ENCODE measurements around the gene FBXO38. TPM values are rescaled to one million over a fixed set of nuclear protein-coding genes. Genes with fewer than 3 reads are reported as not detected.

Gene FBXO38
- polyA plus RNA-seq, 1 experiment = 40.9 TPM

DNA sequence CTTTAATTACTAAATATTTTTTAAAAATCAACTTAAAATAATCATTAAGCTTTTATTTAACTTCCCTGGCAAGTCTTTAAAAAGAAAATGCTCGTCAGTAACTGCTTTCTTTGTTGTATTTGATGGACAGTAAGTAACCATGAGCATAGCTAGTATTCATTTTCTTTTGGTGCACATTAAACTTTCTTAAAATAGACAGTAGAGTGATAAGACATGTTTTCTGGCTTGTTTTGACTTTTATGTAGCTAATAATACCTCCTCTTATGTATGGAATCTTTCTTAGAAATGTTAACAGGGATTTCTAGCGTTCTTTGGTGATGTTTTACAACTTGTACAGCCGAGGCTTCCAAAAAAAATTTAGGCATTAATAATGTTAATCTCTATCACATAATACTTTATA lies 22.6 kb downstream of the FBXO38 start:
- ChIA-PET CTCF (interaction anchor here (1.0 to 6.6 kb wide), 3 partner anchors 38 to 325 kb away, joined by 3 to 48 read pairs (median 3); no protein-coding TSS in a partner anchor), POLR2A (no interaction called here)
- no peaks in the 10 kb centered on the region for H3K27me3 ChIP-seq (ENCODE audit: control insufficient read depth, insufficient read depth, low read length)
- H3K9me3 ChIP-seq (ENCODE audit: control insufficient read depth, insufficient read depth, low read length) = no peaks in the 10 kb centered on the region
- no peak for DNase-seq (ENCODE audit: low read depth, low spot score)
- TF ChIP-seq, protein P1, sequence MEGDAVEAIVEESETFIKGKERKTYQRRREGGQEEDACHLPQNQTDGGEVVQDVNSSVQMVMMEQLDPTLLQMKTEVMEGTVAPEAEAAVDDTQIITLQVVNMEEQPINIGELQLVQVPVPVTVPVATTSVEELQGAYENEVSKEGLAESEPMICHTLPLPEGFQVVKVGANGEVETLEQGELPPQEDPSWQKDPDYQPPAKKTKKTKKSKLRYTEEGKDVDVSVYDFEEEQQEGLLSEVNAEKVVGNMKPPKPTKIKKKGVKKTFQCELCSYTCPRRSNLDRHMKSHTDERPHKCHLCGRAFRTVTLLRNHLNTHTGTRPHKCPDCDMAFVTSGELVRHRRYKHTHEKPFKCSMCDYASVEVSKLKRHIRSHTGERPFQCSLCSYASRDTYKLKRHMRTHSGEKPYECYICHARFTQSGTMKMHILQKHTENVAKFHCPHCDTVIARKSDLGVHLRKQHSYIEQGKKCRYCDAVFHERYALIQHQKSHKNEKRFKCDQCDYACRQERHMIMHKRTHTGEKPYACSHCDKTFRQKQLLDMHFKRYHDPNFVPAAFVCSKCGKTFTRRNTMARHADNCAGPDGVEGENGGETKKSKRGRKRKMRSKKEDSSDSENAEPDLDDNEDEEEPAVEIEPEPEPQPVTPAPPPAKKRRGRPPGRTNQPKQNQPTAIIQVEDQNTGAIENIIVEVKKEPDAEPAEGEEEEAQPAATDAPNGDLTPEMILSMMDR (IDR thresholded peaks at IDR 0.05; ENCODE audit: low read depth, low read length) = no peak
- no peak overlapping the region for H3K4me3 ChIP-seq (ENCODE audit: low read depth, low read length)
- H3K27ac ChIP-seq (ENCODE audit: low read depth, low read length) = no peak overlapping the region

DNA sequence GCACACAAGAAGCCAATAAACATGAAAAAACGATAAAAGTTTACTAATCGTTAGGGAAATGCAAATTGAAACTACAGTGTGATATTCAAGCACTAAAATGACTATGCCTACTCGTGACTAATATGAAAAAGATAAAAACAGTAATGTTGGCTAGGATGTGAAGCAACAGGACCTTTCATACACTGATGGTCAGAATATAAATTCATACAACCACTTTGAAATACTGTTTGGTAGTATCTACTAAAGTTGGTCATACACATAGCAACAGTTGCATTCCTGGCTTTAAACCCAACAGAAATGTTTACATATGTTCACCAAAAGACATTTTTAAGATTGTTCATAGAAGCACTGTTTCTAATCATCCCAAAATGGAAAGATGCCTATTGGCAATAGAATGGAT lies 24.3 kb downstream of the FBXO38 start:
- H3K4me3 ChIP-seq (ENCODE audit: low read depth, low read length) = no peak overlapping the region
- H3K9me3 ChIP-seq (ENCODE audit: control insufficient read depth, insufficient read depth, low read length) = no peaks in the 10 kb centered on the region
- H3K27me3 ChIP-seq (ENCODE audit: control insufficient read depth, insufficient read depth, low read length) = no peaks in the 10 kb centered on the region
- no peak for DNase-seq (ENCODE audit: low read depth, low spot score)
- TF ChIP-seq, protein P1 (IDR thresholded peaks at IDR 0.05; ENCODE audit: low read depth, low read length) = no peak
- CTCF ChIA-PET = interaction anchor here (1.0 to 3.1 kb wide), 5 partner anchors 33 to 707 kb away, joined by 3 to 18 read pairs (median 5); no protein-coding TSS in a partner anchor
- POLR2A ChIA-PET = no interaction called here
- H3K27ac ChIP-seq (ENCODE audit: low read depth, low read length) = no peak overlapping the region

DNA sequence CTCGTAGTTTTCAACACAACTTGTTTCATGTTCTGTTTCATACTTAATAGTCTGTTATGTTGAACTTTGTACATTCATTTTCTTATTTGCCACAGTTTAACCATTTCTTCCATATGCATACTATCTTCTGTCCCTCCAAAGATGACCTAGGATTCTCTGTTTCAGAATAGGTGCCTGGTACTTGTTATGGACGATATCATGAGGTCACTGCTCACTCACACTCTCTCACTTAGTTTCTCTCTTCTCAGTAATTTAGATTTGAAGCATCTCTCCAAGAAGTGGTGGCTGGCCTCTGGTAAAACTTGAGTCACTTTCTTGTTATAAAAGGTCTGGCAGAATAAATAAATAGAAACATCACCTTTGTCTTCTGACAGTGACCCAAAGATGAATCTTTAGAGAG lies 28.4 kb downstream of the FBXO38 start:
- Histone ChIP-seq H3K27me3 (ENCODE audit: control insufficient read depth, insufficient read depth, low read length) (no peaks in the 10 kb centered on the region), H3K27ac (ENCODE audit: low read depth, low read length) (no peak overlapping the region), H3K4me3 (ENCODE audit: low read depth, low read length) (no peak overlapping the region), H3K9me3 (ENCODE audit: control insufficient read depth, insufficient read depth, low read length) (no peaks in the 10 kb centered on the region)
- TF ChIP-seq, protein P1 (IDR thresholded peaks at IDR 0.05; ENCODE audit: low read depth, low read length) = no peak
- ChIA-PET CTCF (interaction anchor here (0.9 to 1.9 kb wide), 4 partner anchors 31 to 319 kb away, joined by 3 to 8 read pairs (median 4); no protein-coding TSS in a partner anchor), POLR2A (interaction anchor here (0.6 kb wide), 1 partner anchor 218 kb away, joined by 4 read pairs; no protein-coding TSS in a partner anchor)
- no peak for DNase-seq (ENCODE audit: low read depth, low spot score)

DNA sequence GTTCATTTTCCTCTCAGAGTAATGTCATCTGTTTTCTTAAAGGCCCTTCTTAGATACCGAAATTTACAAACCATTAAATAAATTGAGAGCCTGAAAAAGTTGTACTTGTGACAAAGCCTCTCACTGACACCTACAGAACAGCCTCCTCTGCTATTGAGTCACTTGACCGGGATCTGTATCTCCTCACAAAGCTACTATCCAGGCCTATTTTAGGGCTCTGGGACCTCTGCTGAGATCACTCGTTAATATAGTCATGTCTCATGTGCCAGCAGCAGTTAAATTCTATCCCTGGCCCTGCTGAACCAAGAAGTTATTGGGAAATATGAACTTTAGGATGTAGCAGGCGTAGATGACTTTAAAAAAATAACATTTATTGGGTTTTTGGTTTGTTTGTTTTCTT lies 31.1 kb downstream of the FBXO38 start:
- no peaks in the 10 kb centered on the region for H3K27me3 ChIP-seq (ENCODE audit: control insufficient read depth, insufficient read depth, low read length)
- TF ChIP-seq, protein P1 (IDR thresholded peaks at IDR 0.05; ENCODE audit: low read depth, low read length) = no peak
- DNase-seq (ENCODE audit: low read depth, low spot score) = no peak
- H3K9me3 ChIP-seq (ENCODE audit: control insufficient read depth, insufficient read depth, low read length) = no peaks in the 10 kb centered on the region
- ChIA-PET POLR2A (no interaction called here), CTCF (no interaction called here)
- H3K4me3 ChIP-seq (ENCODE audit: low read depth, low read length) = no peak overlapping the region
- H3K27ac ChIP-seq (ENCODE audit: low read depth, low read length) = no peak overlapping the region

DNA sequence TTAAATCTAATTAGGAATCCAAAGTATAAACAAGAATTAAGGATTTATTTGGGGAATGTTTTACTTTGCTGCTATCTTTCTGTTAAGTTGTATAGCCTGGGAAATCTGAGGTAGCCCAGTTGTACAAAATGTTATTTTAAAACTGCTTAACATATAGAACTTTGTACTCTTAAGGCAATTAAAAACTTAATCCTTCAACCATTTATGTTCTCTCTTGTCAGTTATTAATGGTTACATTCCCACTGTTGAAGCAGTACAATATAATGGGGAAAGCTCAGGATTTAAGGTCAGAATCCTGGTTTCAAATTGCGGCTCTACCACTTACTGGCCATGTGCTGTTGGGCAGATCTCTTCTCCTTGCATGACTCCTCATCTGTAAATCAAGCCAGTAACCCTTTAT lies 32.7 kb downstream of the FBXO38 start:
- POLR2A ChIA-PET = no interaction called here
- no peak overlapping the region for H3K27ac ChIP-seq (ENCODE audit: low read depth, low read length)
- CTCF ChIA-PET = interaction anchor here (3.9 kb wide), 1 partner anchor 27 kb away, joined by 19 read pairs; no protein-coding TSS in a partner anchor
- DNase-seq (ENCODE audit: low read depth, low spot score) = no peak
- TF ChIP-seq, protein P1 (IDR thresholded peaks at IDR 0.05; ENCODE audit: low read depth, low read length) = no peak
- H3K9me3 ChIP-seq (ENCODE audit: control insufficient read depth, insufficient read depth, low read length) = no peaks in the 10 kb centered on the region
- H3K27me3 ChIP-seq (ENCODE audit: control insufficient read depth, insufficient read depth, low read length) = no peaks in the 10 kb centered on the region
- no peak overlapping the region for H3K4me3 ChIP-seq (ENCODE audit: low read depth, low read length)

All from AG04450 (cell line).